HepG2 (cell line): ENCODE measurements around the gene CCR5AS.

Experiments
- ATAC-seq: fragments of 200-7000 bp; cut with Tn5 transposase; 3 replicates; pipeline ENCODE4 v1.9.1; 2020; ENCODE audit warnings: mild to moderate bottlenecking, moderate library complexity
- BruUV-seq: library from RNA; stranded (reverse); fragments of 400-500 nt; replicated peaks from 2 replicates; lab custom pipeline; 2021; lab: Mats Ljungman, UMichigan
- CTCF ChIA-PET: fragments of 300-600 bp; formaldehyde crosslinking; extraction: SDS; loops from one replicate; lab custom pipeline; 2021; ENCODE audit warnings: low total read pairs, inconsistent platforms, low intra/inter-chr PET ratio; lab: Yijun Ruan, JAX
- POLR2A ChIA-PET: fragments of 350-600 bp; sonication (Branson Sonifier 250); formaldehyde crosslinking; loops from one replicate; lab custom pipeline; 2020; ENCODE audit warnings: antibody characterized with exemption, inconsistent platforms; lab: Yijun Ruan, JAX
- DNase-seq: peaks from one replicate; pipeline ENCODE4 v3.0.0-alpha.2; 2015; ENCODE audit warnings: low spot score
- FAIRE-seq: peaks from 3 replicates; lab custom pipeline; 2011; peaks lifted over from hg19 to GRCh38; lab: Jason Lieb, UNC
- H2AFZ ChIP-seq: one replicate; pipeline ENCODE4 v1.6.1; 2011; ENCODE audit warnings: low read length, inconsistent platforms
- H3K27ac ChIP-seq: fragments of 300-600 bp; 3 replicates; pipeline ENCODE4 v1.8.0; 2011; ENCODE audit warnings: mixed run types, mild to moderate bottlenecking, mixed read lengths, low read length, inconsistent platforms; ENCODE audit not compliant: insufficient read depth; ENCODE audit errors: extremely low read length
- H3K27me3 ChIP-seq, 2 experiments: fragments of 200-600 bp in 1 of 2; 2 replicates in 1 of 2; 3 replicates in 1 of 2; pipeline versions ENCODE4 v1.6.0 to v1.8.0; 2011; ENCODE audit warnings: low read length in 2 of 2, mild to moderate bottlenecking in 2 of 2, moderate library complexity in 2 of 2, inconsistent platforms in 1 of 2; ENCODE audit not compliant: insufficient read depth in 2 of 2, control insufficient read depth in 1 of 2
- H3K36me3 ChIP-seq, 2 experiments: fragments of 200-600 bp in 1 of 2; replicated peaks in 1 of 2; 2 replicates in 1 of 2; 3 replicates in 1 of 2; pipeline versions ENCODE4 v1.5.1 to v1.8.0; 2011; ENCODE audit warnings: low read length in 2 of 2, inconsistent platforms in 1 of 2; ENCODE audit not compliant: insufficient read depth in 2 of 2, control insufficient read depth in 1 of 2
- H3K4me1 ChIP-seq: 2 replicates; pipeline ENCODE4 v1.5.1; 2012; ENCODE audit warnings: low read length, inconsistent platforms; ENCODE audit not compliant: insufficient read depth
- H3K4me2 ChIP-seq: 2 replicates; pipeline ENCODE4 v1.6.0; 2011; ENCODE audit warnings: low read depth, low read length, inconsistent platforms
- H3K4me3 ChIP-seq, 3 experiments: fragments of 200-600 bp in 1 of 3; sonication (generic), shearing (Covaris generic) in 1 of 3; replicated peaks in 1 of 3; 2 replicates each; pipeline ENCODE4 v1.5.1; 2011 to 2016; ENCODE audit warnings: low read length in 3 of 3, inconsistent platforms in 2 of 3, low read depth in 2 of 3, mild to moderate bottlenecking in 2 of 3, control low read depth in 1 of 3, mixed read lengths in 1 of 3; ENCODE audit not compliant: insufficient read depth in 1 of 3
- H3K79me2 ChIP-seq: one replicate; pipeline ENCODE4 v1.6.1; 2011; ENCODE audit warnings: low read length, inconsistent platforms; ENCODE audit not compliant: insufficient read depth
- H3K9ac ChIP-seq: 2 replicates; pipeline ENCODE4 v1.6.0; 2011; ENCODE audit warnings: mild to moderate bottlenecking, low read depth, low read length, inconsistent platforms; ENCODE audit not compliant: insufficient read depth
- H3K9me3 ChIP-seq: 2 replicates; pipeline ENCODE4 v1.5.1; 2012; ENCODE audit warnings: mild to moderate bottlenecking, low read length
- H4K20me1 ChIP-seq: 2 replicates; pipeline ENCODE4 v1.6.0; 2011; ENCODE audit warnings: inconsistent platforms, mild to moderate bottlenecking, low read length, moderate library complexity; ENCODE audit not compliant: insufficient read depth
- CCDC6 ChIP-seq: sonication (generic); formaldehyde crosslinking; IDR thresholded peaks from 2 replicates; pipeline ENCODE4 v1.8.1; 2022; ENCODE audit warnings: mild to moderate bottlenecking, missing genetic modification reagents, moderate library complexity
- HDAC1 ChIP-seq: sonication (generic); formaldehyde crosslinking; IDR thresholded peaks from 2 replicates; pipeline ENCODE4 v1.5.1; 2020; ENCODE audit warnings: mild to moderate bottlenecking, missing genetic modification reagents
- MIXL1 ChIP-seq: IDR thresholded peaks from 2 replicates; pipeline ENCODE4 v1.6.1; 2016
- PRPF4 ChIP-seq: fragments of 200-400 bp; formaldehyde crosslinking; IDR thresholded peaks from 2 replicates; pipeline ENCODE4 v1.6.1; 2016; ENCODE audit warnings: low read length, low read depth; ENCODE audit not compliant: poor library complexity, severe bottlenecking
- RARA ChIP-seq: IDR thresholded peaks from 2 replicates; pipeline ENCODE4 v1.6.1; 2016; ENCODE audit warnings: missing genetic modification reagents, missing compliant biosample characterization
- SETDB1 ChIP-seq: sonication (generic); formaldehyde crosslinking; IDR thresholded peaks from 2 replicates; pipeline ENCODE4 v1.5.1; 2020; ENCODE audit warnings: missing genetic modification reagents, mild to moderate bottlenecking, borderline replicate concordance
- SMARCE1 ChIP-seq: fragments of 450-650 bp; IDR thresholded peaks from 2 replicates; pipeline ENCODE4 v1.6.1; 2017; ENCODE audit warnings: borderline replicate concordance
- TSC22D2 ChIP-seq: sonication (generic); formaldehyde crosslinking; IDR thresholded peaks from 2 replicates; pipeline ENCODE4 v1.5.1; 2020; ENCODE audit warnings: missing genetic modification reagents, mild to moderate bottlenecking, borderline replicate concordance
- YEATS4 ChIP-seq: sonication (generic); formaldehyde crosslinking; IDR thresholded peaks from 2 replicates; pipeline ENCODE4 v1.4.0; 2020; ENCODE audit warnings: missing genetic modification reagents, borderline replicate concordance
- ZBTB42 ChIP-seq: sonication (generic); formaldehyde crosslinking; IDR thresholded peaks from 2 replicates; pipeline ENCODE4 v1.5.0; 2020; ENCODE audit warnings: mild to moderate bottlenecking, missing genetic modification reagents
- ZFP36L2 ChIP-seq: sonication (generic); formaldehyde crosslinking; IDR thresholded peaks from 2 replicates; pipeline ENCODE4 v1.4.0; 2020; ENCODE audit warnings: missing genetic modification reagents
- ZNF136 ChIP-seq: sonication (generic); formaldehyde crosslinking; IDR thresholded peaks from 2 replicates; pipeline ENCODE4 v1.8.1; 2022; ENCODE audit warnings: low read depth, mild to moderate bottlenecking, moderate library complexity, missing genetic modification reagents
- ZNF326 ChIP-seq: sonication (generic); formaldehyde crosslinking; IDR thresholded peaks from 2 replicates; pipeline ENCODE4 v1.4.0; 2020; ENCODE audit warnings: missing genetic modification reagents, borderline replicate concordance
- ZNF543 ChIP-seq: sonication (generic); formaldehyde crosslinking; IDR thresholded peaks from 2 replicates; pipeline ENCODE4 v1.4.0; 2020; ENCODE audit warnings: mild to moderate bottlenecking, missing genetic modification reagents
- ZSCAN12 ChIP-seq: sonication (generic); formaldehyde crosslinking; IDR thresholded peaks from 2 replicates; pipeline ENCODE4 v1.9.0; 2021; ENCODE audit warnings: mild to moderate bottlenecking, missing genetic modification reagents
- ZSCAN31 ChIP-seq: sonication (generic); formaldehyde crosslinking; IDR thresholded peaks from 2 replicates; pipeline ENCODE4 v1.5.0; 2020; ENCODE audit warnings: low read depth, mild to moderate bottlenecking, missing genetic modification reagents
- WGBS: methylation state at CpG from one replicate; pipeline ENCODE4 v1.1.6; 2017; ENCODE audit warnings: low lambda C conversion rate; 5-methylcytosine and 5-hydroxymethylcytosine counted together
- in situ Hi-C: cut with HindIII; loops from 2 replicates; pipeline ENCODE4 v1.10.0; 2017; ENCODE audit warnings: low pct_unique_long_range_greater_than_20kb; ENCODE audit not compliant: extremely low pct_ligation_motif_present
- intact Hi-C: fragments of 100-400 bp; cut with micrococcal nuclease; formaldehyde crosslinking; loops from one replicate; pipeline ENCODE4 v1.10.0; 2022; ENCODE audit not compliant: unreplicated experiment
- TF ChIP-seq, protein P1 (sequence below): sonication (generic); formaldehyde crosslinking; IDR thresholded peaks from 2 replicates; pipeline ENCODE4 v1.5.0; 2020; ENCODE audit warnings: mild to moderate bottlenecking, missing genetic modification reagents
- TF ChIP-seq, protein P2 (sequence below): sonication (generic); formaldehyde crosslinking; IDR thresholded peaks from 2 replicates; pipeline ENCODE4 v1.4.0; 2020; ENCODE audit warnings: missing genetic modification reagents, mild to moderate bottlenecking, borderline replicate concordance
- TF ChIP-seq, protein P3 (sequence below): sonication (generic); formaldehyde crosslinking; IDR thresholded peaks from 2 replicates; pipeline ENCODE4 v1.5.0; 2020; ENCODE audit warnings: mild to moderate bottlenecking, missing genetic modification reagents, moderate library complexity

The CCR5AS gene

DNA sequence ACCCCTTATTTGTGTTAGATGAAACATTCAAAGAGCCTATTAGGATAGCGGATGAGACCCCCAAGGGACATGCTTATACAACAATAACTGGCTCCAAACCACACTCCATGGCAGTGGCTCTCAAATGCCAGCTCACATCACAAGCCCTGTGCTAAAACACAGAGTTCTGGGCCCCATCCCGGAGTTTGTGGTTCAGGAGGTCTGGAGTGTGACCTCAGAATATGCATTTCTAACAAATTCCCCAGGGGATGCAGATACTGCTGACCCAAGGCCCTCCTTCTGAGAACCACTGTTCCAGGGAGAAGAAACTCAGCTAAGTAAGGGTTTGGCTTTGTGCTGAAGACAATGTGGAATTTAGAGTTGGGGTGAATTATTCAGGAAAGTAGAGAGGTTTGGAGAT, 3.8 kb upstream of the CCR5AS start:
- H4K20me1 ChIP-seq = no peaks in the 10 kb centered on the region
- ChIA-PET CTCF (no interaction called here), POLR2A (no interaction called here)
- intact Hi-C loops = no loop called here
- WGBS = 40% methylated on average over 2 of the region's 2 CpGs
- peaks cover 4 to 5% of the 10 kb centered on the region in 2 experiments; a peak in 2 of 5 replicates for H3K27me3 ChIP-seq
- H3K27ac ChIP-seq = no peak overlapping the region
- in situ Hi-C loops = no loop called here
- ATAC-seq (no peak), DNase-seq (no peak), FAIRE-seq (no peak)
- H2AFZ ChIP-seq = no peak overlapping the region
- no peaks in the 10 kb centered on the region for H3K9me3 ChIP-seq
- H3K79me2 ChIP-seq = no peaks in the 10 kb centered on the region
- BruUV-seq = no TSS peak
- no peak overlapping the region for H3K9ac ChIP-seq
- H3K36me3 ChIP-seq = no peaks in the 10 kb centered on the region
- H3K4me2 ChIP-seq = no peak overlapping the region
- H3K4me1 ChIP-seq = no peaks in the 10 kb centered on the region
- H3K4me3 ChIP-seq = no peak overlapping the region
- TF ChIP-seq ZSCAN31 (CRISPR knock-in tag) = no peak
- TF ChIP-seq, protein P1, sequence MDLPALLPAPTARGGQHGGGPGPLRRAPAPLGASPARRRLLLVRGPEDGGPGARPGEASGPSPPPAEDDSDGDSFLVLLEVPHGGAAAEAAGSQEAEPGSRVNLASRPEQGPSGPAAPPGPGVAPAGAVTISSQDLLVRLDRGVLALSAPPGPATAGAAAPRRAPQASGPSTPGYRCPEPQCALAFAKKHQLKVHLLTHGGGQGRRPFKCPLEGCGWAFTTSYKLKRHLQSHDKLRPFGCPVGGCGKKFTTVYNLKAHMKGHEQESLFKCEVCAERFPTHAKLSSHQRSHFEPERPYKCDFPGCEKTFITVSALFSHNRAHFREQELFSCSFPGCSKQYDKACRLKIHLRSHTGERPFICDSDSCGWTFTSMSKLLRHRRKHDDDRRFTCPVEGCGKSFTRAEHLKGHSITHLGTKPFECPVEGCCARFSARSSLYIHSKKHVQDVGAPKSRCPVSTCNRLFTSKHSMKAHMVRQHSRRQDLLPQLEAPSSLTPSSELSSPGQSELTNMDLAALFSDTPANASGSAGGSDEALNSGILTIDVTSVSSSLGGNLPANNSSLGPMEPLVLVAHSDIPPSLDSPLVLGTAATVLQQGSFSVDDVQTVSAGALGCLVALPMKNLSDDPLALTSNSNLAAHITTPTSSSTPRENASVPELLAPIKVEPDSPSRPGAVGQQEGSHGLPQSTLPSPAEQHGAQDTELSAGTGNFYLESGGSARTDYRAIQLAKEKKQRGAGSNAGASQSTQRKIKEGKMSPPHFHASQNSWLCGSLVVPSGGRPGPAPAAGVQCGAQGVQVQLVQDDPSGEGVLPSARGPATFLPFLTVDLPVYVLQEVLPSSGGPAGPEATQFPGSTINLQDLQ (CRISPR knock-in tag) = no peak
- TF ChIP-seq ZNF543 = no peak
- TF ChIP-seq ZNF136 (CRISPR knock-in tag) = no peak
- no peak for TF ChIP-seq ZFP36L2 (CRISPR knock-in tag)
- TF ChIP-seq, protein P2, sequence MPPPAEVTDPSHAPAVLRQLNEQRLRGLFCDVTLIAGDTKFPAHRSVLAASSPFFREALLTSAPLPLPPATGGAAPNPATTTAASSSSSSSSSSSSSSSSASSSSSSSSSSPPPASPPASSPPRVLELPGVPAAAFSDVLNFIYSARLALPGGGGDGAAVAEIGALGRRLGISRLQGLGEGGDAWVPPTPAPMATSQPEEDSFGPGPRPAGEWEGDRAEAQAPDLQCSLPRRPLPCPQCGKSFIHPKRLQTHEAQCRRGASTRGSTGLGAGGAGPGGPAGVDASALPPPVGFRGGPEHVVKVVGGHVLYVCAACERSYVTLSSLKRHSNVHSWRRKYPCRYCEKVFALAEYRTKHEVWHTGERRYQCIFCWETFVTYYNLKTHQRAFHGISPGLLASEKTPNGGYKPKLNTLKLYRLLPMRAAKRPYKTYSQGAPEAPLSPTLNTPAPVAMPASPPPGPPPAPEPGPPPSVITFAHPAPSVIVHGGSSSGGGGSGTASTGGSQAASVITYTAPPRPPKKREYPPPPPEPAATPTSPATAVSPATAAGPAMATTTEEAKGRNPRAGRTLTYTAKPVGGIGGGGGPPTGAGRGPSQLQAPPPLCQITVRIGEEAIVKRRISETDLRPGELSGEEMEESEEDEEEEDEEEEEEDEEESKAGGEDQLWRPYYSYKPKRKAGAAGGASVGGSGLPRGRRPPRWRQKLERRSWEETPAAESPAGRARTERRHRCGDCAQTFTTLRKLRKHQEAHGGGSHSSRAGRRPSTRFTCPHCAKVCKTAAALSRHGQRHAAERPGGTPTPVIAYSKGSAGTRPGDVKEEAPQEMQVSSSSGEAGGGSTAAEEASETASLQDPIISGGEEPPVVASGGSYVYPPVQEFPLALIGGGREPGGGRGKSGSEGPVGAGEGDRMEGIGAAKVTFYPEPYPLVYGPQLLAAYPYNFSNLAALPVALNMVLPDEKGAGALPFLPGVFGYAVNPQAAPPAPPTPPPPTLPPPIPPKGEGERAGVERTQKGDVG (CRISPR knock-in tag) = no peak
- no peak for TF ChIP-seq SMARCE1
- TF ChIP-seq RARA (CRISPR knock-in tag) = no peak
- TF ChIP-seq ZBTB42 (CRISPR knock-in tag) = no peak
- no peak for TF ChIP-seq ZSCAN12
- no peak for TF ChIP-seq SETDB1 (CRISPR knock-in tag)
- no peak for TF ChIP-seq TSC22D2
- no peak for TF ChIP-seq CCDC6 (CRISPR knock-in tag)
- TF ChIP-seq HDAC1 (CRISPR knock-in tag) = no peak
- no peak for TF ChIP-seq ZNF326 (CRISPR knock-in tag)
- TF ChIP-seq MIXL1 = no peak
- TF ChIP-seq, protein P3, sequence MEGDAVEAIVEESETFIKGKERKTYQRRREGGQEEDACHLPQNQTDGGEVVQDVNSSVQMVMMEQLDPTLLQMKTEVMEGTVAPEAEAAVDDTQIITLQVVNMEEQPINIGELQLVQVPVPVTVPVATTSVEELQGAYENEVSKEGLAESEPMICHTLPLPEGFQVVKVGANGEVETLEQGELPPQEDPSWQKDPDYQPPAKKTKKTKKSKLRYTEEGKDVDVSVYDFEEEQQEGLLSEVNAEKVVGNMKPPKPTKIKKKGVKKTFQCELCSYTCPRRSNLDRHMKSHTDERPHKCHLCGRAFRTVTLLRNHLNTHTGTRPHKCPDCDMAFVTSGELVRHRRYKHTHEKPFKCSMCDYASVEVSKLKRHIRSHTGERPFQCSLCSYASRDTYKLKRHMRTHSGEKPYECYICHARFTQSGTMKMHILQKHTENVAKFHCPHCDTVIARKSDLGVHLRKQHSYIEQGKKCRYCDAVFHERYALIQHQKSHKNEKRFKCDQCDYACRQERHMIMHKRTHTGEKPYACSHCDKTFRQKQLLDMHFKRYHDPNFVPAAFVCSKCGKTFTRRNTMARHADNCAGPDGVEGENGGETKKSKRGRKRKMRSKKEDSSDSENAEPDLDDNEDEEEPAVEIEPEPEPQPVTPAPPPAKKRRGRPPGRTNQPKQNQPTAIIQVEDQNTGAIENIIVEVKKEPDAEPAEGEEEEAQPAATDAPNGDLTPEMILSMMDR (CRISPR knock-in tag) = no peak
- no peak for TF ChIP-seq YEATS4
- TF ChIP-seq PRPF4 = no peak
